ENCODE data around the gene PKHD1. TPM values are rescaled to one million over a fixed set of nuclear protein-coding genes. Genes with fewer than 3 reads are reported as not detected.

PKHD1 gene
- total and polyA plus RNA-seq, 2 of the 8 experiments (the other 6 are each of a cell fraction or from before 2014, with no cell fraction given), result 0.06 to 0.09 TPM

GRCh38 chr6:51717477-51717876 lies 369.9 kb downstream of the PKHD1 start (continued):
- TF ChIP-seq CHD7 (IDR thresholded peaks at IDR 0.05; ENCODE audit: insufficient replicate concordance, low read length), result no peak
- TF ChIP-seq FOSL1 (IDR thresholded peaks at IDR 0.05; ENCODE audit: insufficient read depth, low read depth, low read length), result no peak
- TF ChIP-seq SP2 (IDR thresholded peaks at IDR 0.05; ENCODE audit: low read length), result no peak
- no peak for TF ChIP-seq SUZ12 (IDR thresholded peaks at IDR 0.05; ENCODE audit: low read length)
- no peak for TF ChIP-seq JUND (IDR thresholded peaks at IDR 0.05; ENCODE audit: low read length)
- no peak for TF ChIP-seq CREB1 (IDR thresholded peaks at IDR 0.05)
- no peak for TF ChIP-seq EP300 (IDR thresholded peaks at IDR 0.05; ENCODE audit: borderline replicate concordance in 1 of 2, low read depth in 2 of 2, low read length in 2 of 2)
- TF ChIP-seq CTCF (IDR thresholded peaks at IDR 0.05; ENCODE audit: control extremely low read depth in 1 of 3, insufficient read depth in 1 of 3, low read depth in 1 of 3, low read length in 3 of 3), result no peak
- TF ChIP-seq TEAD4 (IDR thresholded peaks at IDR 0.05; ENCODE audit: low read depth, low read length), result no peak

All from H1 (cell line).